Embryonic facial prominence (tissue), 1 donor: ENCODE results near the gene WNT4.

Experiments used
- DNase-seq: peaks from one replicate; pipeline ENCODE4 v3.0.0-alpha.2; 2016; ENCODE audit errors: extremely low spot score

The WNT4 gene

DNA sequence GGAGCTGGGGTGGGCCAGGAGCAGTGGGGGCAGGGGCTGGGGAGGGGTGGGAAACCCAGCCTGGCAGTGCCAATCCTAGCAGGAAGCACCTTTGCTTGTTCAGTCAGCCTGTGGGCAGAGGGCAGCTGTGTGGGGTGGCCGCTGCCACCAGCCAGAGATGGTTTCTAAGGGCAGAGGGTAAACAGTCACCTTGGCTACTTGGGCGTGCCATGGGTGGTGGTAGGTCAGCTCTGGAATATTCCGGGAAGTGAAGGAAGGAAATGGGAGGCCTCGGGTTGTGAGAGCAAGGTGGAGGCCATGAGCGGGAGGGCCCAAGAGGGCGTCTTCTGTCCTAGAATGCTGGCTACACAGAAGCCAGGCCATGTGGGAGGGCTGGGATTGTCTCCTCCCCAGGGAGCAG, 20.7 kb upstream of the WNT4 start:
- no peak for DNase-seq

DNA sequence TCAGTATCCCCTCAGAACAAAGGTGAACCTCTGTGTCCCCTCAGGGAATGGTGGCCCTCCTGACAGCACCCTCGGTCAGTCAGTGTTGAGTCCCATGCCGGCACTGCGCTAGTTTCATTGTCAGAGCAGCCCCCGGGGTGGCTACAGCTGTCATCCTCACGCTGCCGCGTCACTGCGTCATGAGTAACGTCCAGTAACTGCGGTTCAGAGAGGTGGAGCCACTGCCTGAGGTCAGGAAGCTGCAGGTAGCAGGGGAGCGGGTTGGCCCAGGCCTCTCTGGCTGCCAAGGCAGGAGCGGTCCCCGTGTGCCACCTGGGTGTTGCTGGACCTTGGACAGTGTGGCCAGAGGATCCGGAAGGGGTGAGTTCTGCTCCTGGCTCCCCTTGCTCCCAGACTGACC, 20.2 kb upstream of the WNT4 start:
- no peak for DNase-seq

DNA sequence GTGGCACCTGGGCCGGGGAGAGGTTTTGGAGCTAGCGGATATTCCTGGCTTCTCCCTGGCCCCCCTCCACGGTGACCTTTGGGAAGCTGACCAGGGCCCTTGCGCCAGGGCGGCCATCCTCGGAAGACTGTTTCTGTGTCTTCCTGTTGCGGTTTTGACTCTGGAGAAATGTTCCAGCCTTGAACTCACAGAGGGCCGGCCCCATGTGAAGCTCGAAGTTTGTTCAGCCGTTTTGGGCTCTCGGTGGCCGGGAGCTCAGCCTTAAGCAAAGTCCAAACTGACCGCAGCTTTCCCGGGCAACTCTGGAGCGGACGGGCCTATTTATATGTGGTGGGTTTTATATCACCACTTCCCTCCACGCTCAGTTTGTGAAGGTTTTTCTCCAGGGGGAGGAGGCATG, 17.0 kb upstream of the WNT4 start:
- DNase-seq, result no peak

DNA sequence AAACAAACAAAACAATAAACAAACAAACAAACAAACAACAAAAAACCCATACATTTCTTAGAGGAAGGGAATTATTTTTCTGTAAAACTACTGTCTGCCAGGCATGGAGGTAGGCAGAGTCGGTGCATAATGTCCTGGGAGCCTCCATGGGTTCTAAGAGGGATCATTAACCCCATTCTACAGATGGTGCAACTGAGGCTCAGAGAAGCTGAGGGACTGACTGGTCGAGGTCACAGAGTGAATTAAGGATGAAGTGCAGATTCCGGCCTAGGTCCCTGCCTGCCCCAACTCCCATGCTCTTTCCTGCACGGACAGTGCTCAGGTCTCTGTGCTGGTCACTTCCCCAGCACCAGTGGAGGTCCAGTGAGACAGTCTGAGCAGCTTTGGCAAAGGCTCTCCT, 15.8 kb upstream of the WNT4 start:
- DNase-seq, result no peak

DNA sequence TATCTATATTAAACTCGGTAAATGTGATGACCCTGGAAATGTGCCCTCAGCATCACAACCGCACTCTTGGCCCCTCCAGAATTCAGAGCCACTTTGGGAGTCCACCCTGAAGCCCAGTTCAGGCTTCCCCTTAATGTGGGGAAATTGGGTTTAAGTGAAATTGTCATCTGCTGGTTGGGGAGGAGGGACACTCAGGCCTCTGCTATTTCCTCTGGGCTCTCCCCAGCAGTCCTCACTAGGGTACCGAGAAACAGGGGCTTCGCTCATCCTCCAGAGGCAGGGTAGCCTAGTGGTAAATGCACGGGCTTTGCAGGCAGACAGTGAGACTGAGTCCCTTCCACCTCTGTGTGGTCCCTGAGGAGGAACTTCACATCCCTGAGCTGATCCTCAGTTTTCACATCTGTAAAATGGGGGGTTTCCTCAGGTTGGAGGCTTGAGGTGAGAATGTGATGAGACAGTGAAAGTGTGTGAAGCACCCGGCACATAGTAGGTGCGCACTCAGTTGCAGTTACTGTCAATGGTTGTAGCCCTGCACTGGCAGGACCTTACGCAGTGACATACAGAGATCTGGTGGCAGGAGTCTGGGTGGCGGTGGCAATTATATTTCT, 14.6 kb upstream of the WNT4 start:
- no peak for DNase-seq

DNA sequence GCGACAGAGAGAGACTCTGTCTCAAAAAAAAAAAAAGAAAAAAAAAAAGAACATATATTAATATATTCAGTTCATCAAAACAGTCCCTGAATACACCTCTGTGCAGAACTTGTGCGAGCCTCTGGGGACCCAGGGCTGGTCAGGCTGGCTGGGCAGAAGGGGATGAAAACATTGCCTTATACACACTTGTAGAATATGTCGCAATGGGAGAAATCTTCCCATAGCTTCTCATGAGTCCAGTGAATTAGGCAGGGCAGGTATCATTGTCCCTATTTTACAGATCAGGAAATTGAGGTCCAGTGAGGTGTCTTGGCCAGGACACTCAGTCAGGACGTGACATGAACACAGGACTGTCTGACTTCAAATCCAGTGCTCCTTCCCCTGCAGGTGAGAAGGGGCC, 12.6 kb upstream of the WNT4 start:
- DNase-seq, result no peak

DNA sequence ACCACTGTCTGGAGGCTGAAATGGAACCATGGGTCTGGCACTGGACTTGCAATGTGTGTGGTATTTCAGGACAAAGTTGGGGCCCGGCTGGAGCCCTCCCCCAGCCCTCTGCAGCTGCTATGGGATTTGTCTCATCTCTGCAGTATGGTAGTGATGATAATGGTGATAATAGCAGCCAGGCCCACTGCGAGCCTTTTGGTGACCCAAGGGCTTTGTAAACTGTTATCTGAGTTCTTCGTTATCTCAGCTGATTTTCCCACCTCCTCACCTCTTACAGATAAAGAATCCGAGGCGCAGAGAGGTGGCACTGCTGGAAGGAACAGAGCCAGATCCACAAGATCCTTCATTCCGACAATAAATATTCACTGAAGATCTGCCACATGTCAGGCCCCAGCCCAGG, 11.7 kb upstream of the WNT4 start:
- no peak for DNase-seq

DNA sequence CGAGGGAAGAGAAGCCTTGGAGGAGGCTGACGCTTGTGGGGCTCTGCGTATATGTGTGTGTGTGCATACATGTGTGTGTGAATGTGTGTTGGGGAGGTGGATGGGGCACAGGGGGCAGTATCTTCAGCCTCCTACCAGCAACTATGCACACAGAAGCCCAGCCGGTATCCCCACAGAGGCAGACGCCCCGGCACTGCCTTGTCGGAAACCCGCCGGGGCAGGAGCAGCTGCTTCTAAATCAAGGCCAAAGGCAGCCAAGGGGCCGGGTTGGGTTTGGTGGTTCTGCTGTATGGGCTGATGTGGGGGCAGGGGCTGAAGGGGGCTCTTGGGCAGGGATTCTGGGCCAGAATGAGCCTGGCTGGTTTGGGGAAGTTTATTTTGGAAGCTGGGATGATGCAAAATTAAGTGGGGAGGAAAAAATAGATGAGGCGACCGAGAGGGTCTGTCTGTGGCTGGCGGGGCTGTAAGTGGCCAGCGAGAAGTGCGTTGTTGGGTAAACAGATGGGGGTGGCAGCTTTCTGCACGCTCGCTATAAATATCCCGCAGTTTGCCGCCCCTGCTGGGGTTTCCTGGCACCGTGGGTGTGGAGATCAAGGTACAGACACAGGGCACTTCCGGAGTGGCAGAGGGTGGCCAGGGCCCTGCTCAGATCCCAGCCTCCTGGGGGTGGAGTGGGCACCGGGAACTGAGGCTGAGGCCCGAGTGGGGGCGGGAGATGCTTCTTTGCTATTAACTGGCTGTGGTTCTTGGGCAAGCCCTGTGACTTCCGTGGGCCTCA, 11.0 kb upstream of the WNT4 start:
- no peak for DNase-seq

DNA sequence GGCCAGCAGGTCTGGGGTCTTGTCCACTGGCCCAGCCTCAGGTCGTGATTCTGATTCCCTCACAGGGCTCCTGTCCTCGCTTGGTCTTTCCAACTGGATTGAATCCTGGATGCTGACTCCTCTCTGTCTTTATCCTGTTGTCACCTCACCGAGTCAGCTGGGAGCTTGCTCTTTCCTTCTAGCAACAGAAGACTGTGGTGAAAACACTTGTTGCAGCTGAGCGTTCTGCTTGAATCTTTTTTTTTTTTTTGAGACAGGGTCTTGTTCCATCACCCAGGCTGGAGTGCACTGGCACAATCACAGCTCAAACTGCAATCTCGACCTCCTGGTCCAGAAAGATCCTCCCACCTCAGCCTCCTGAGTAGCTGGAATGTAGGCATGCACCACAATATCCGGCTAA, 8.0 kb upstream of the WNT4 start:
- no peak for DNase-seq

DNA sequence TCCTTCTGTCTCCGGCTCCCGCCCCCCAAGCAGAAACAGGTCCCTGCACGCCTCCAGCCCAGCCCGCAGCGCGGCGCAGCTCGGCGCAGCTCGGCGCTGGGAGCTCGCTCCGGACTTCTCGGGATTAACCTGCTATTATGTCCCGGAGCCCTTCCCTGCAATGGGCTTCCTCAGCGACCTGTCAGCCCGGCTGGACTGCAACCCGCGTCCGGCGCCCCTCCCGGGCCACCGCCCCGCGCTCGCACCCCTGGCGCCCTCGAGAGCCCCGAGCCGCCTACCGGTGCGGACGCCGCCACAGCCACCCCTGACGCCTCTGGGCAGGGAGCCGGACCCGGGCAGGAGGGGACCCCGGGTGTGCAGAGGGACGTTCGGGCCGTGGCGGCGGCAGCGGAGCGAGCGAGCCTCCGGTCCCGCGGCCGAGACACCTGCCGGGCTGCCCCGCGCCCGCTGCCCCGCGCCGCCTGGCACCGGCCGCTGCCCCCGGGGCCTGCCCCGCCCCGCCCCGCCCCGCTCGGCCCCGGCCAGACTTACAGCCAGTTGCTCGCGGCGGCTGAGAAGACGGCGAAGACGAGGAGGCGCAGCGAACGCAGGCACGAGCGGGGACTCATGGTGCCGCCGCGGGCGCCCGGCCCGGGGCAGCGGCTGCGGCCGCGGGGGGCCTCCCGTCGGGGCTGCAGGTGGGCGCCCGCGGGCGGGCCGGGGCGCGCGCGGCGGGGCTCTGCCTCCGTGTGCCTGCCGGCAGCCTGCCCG, 407 bp downstream of the WNT4 start:
- no peak for DNase-seq

DNA sequence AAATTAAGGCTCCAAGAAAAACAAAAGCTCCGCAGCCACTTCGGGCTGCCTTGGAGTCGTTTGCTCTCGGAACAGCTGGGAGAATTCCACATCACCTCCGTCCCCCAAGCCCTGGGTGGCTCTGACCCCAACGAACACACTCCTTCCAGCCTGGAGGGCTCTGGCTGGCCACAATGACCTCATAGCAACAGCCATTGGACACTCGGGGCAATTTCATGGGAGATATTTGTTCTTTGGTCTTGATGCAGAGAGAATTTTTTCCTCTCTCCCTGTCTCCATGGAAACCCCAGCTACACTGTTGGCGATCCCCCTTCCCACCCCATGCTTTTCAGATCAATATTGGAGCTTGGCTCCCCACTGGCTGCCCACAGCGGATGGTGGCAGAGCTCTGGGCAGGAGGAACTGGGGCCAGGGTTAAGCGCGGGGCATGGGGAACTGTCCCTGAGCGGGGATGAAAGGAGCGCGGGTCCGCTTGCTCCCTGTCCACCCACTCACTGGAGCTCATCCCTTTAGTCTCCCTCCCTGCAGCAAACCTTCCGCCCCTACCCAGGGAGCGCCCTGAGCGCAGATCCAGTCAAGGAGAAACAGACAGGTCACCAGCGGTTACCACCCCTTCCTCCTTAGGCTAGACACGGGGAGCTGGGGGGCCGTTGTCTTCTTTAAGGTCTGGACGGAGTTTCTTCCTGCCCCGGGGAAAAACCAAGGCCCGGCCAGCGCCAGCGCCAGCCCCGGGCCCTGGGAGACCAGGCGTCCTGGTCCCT, 1.2 kb downstream of the WNT4 start:
- DNase-seq, result no peak

DNA sequence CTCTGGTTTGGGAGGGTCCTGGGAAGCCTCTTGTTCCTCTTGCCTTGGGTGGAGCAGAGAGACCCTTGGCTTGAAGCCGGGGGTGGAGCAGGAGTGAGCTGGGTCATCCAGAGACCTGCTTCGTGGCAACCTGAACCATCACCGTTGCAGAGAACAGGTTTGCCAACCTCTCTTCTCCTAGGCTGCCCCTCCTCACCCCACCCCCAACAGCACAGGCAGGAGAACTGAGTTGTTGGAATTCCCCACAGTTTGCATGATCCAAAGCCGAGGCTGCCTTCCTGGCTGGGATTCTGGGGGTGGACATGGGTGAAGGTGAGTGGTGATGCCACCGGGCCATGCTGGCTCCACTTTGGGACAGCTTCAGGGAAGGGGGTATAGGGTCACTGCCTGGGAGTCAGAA, 2.2 kb downstream of the WNT4 start:
- DNase-seq, result no peak

DNA sequence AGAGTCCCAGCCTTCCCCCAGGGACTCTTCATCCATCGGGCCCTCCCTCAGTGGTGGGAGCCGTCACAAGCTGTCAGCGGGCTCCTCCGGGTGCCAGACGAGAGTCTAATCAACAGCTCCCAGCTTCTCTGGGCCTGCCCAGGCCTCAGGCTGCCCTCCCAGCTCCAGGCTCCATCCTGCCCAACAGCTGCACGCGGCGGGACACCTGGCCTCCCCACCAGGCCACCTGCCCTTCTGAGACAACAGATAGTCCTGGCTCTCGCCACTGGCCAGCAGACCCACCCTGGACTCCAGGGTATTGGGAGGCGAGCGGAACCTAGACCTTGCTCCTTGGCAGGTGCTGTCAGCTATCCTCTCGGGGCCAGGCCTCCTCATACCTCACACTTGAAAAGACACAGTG, 3.1 kb downstream of the WNT4 start:
- DNase-seq, result no peak

DNA sequence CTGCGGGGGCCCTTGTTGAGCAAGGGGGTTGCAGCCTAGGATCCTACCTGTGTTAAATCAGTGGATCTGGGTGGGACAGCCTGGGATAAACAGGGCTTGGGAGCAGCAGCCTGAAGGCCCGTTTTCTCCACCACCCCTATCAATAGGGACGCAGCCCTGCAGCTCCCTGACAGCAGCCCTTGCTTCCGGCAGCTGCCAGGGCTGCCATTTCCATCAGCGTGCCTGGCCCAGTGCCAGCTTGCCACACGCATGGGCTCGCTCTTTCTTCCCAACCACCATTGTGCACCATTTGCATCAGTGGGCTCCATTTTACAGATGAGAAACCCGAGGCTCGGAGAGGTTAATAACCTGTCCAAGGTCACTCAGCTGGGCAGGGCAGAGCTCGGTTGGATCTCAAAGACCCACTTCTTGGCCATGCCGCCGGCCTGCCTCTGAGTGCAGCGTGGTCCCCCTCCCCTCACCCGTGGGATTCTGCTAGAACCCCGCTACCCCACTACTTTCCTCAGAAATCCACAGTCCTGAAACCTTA, 3.8 kb downstream of the WNT4 start:
- DNase-seq, result no peak

DNA sequence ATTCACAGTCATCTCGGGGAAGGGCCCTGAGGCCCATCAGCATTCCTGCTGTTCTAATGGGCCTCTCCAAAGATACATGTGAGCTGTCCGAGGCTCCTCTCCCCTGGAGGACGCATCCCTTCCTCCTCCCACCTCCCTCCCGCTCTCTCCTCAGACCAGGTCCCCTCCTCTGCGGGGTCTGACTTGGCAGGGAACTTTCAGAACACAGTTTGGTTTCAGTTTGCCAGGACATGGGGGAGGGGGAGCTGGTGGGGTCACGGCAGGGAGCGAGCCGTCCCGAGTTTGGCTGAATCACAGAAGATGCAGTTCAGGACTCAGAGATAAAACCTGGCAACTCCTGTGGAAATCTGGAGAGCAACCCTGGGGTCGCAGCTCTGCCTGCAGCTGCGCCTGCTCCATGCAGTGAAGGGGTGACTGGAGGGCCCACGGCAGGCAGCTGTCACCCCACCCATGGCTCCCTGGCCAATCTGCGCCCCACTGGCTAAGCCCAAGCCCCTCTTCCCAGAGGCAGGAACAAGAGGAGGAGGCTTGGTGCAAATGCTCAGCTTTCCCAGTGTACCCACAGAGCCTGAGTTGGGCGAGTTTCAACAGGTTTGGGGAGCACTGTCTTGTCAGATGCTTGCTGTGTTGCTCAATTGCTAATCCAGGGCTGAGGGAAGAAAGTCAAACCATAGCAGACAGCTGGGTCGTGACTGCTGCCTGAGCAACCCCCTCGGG, 5.7 kb downstream of the WNT4 start:
- DNase-seq, result no peak

DNA sequence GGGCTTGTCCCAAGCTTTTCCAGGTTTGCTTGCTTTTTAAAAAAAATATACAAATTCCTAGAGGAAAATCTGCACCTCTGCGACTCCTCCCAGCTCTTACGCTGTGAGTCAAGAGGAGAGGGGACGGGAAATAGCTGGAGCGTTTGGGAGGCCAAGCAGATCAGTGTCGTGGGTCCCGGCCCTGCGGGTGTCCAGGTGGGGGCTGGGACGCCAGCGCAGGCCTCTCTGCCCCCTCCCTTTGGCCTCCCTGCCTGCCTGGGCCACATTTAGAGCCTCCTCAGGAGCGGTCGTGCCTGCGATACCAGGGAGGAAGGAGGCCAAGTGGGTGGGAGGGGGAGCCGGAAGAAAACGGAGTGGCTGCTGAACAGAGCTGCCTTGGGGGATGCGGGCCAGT, 9.0 kb downstream of the WNT4 start:
- DNase-seq, result no peak

DNA sequence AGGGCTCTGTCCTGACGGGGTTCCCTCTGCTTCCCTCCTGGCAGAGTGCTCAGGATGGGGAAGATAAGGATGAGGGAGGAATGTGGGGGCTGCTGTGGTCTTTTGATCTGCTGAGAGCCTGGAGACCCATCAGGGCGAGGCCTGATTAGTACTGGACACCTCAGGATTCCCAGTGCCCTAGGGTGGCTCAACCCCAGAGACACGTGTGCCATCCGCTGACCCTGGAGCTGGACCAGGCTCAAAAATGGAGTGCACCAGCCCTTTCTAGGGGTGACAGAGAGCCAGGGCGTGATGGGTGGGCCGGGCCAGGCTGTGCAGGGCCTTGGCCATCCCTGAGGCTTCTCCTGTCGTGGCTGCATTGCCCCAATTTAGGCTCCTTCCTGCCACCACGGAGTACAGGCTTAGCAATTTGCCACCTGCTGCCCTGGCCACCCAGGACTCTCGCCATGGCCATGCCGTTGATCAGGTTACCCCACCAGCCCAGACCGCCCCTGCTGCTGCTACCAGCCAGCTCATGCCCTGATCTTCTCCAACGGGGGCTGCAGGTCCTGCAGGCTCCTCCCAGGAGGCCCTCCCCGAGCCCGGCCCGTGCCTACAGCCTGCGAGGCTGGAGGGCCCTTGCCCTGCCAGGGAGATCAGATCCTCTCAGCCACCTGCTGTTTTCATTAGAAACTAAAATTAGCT, 9.5 kb downstream of the WNT4 start:
- no peak for DNase-seq

DNA sequence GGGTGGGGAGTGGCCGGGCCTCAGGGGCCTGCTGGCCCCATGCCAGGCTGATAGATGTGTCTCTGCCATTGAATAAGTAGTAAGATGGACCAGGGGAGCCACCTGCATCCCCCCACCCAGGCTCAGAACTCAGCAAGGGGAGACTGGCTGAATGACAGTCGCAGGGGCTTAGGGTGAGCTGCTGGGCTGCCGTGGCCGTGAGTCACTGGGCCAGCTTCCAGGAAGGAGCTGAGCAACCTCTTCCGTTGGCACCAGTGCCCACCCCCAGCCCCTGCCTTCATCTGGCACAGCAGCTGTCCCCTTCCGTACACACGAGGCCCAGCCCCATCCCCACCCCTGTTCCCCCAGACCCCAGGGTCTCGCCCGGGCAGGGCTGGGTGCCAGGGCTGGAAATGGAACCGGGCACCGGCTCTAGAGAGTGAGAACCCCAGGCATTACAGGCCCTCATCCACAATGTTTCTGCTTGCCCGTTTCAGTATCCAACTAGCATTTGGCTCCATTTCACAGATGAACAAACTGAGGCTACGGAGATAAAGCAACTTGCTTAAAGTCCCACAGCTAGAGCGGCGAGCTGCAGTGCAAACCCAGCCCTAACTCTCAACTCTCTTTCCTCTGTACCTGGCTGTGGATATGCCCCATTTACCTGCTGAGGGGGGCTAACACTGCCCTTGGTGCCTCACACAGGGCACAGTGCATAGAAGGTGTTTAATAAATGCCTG, 10.2 kb downstream of the WNT4 start:
- no peak for DNase-seq

DNA sequence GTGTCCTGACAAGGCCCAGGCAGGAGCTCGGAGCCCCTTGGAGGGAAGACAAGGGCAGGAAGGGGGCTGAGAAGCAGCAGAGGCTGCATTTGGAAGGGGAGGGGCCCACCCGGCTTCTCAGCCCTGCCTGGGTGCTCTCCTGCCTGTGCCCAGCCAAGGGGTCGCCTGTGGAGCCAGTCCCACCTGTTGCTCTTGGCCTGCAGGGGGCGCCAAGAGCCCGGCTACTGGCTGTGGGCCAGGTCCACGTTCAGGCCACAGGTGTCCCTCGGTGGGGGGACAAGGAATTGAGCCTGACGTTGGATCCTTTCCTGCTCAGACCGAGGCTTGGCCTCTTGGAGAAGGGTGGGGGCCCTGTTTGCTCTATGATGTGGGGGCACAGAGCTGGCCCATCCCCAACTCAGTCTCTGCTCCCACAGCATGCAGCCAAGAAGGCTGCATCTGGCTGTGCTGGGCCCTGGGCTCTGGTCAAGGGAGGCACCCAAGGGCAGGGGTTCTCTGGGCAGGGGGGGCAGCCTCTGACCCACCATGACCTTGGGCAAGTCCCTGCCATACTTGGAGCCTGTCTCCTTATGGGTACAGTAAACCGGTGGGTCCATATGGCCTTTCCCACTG, 10.9 kb downstream of the WNT4 start:
- DNase-seq, result no peak

DNA sequence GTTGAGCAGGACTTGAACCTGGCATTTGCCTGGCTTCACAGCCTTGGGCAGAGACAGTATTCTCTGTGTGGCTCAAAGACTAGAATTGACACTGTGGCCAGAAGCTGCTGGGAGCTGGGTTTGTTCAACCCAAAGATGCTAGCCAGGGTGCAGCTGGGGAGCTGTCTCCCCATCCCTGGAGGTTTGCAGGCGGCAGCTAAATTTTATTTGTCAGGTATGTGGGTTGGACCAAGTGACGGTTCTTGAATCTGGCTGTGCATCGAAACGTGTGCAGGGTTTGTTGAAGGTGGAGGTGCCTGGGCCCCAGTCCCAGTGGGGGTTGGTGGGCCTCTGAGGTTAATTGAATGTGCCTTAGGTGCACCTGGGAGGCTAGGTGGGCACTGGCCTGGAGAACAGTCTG, 11.8 kb downstream of the WNT4 start:
- DNase-seq, result no peak
